Measurements from ENCODE around the gene CIITA. TPM values are rescaled to one million over a fixed set of nuclear protein-coding genes. Genes with fewer than 3 reads are reported as not detected.
"Not testable (repeated sequence)": the region's sequence is repeated elsewhere in the genome, so short reads cannot be mapped to it uniquely, and the experiment has no call there.

Gene CIITA
- total RNA-seq, 2 experiments from 2014 or later = 0.12 to 0.29 TPM

- H3K9me3 Mint-ChIP-seq = peaks cover 2% of the 10 kb centered on the region
- H3K36me3 Mint-ChIP-seq (ENCODE audit: low read depth) = peaks cover 4% of the 10 kb centered on the region
- no peak overlapping the region for H3K27ac Mint-ChIP-seq
- H3K4me1 Mint-ChIP-seq (ENCODE audit: low read depth) = peaks cover 6% of the 10 kb centered on the region
- DNase-seq = no peak
- no peak overlapping the region for H3K4me3 Mint-ChIP-seq
- CTCF ChIA-PET = no interaction called here
- H3K27me3 Mint-ChIP-seq (ENCODE audit: low read depth) = no peaks in the 10 kb centered on the region
- intact Hi-C loops (cut with micrococcal nuclease) = no loop called here
Measured at GRCh38 chr16:10920726-10921427, 43.9 kb downstream of the CIITA start.

GRCh38 chr16:10921536-10922327 lies 44.7 kb downstream of the CIITA start:
- intact Hi-C loops (cut with micrococcal nuclease) = no loop called here
- no peak overlapping the region for H3K27ac Mint-ChIP-seq

GRCh38 chr16:10922328-10923145 lies 45.5 kb downstream of the CIITA start:
- H3K4me1 Mint-ChIP-seq (ENCODE audit: low read depth) = no peaks in the 10 kb centered on the region
- H3K4me3 Mint-ChIP-seq = no peak overlapping the region
- CTCF ChIA-PET = interaction anchor here (0.5 kb wide), 1 partner anchor 191 kb away, joined by 3 read pairs; no protein-coding TSS in a partner anchor
- H3K36me3 Mint-ChIP-seq (ENCODE audit: low read depth) = peaks cover 14% of the 10 kb centered on the region
- no peak for DNase-seq
- H3K27me3 Mint-ChIP-seq (ENCODE audit: low read depth) = no peaks in the 10 kb centered on the region
- no peak overlapping the region for H3K27ac Mint-ChIP-seq
- intact Hi-C loops (cut with micrococcal nuclease) = no loop called here
- H3K9me3 Mint-ChIP-seq = peaks cover 2% of the 10 kb centered on the region

More at GRCh38 chr16:10921536-10922327, 44.7 kb downstream of the CIITA start:
- DNase-seq = no peak
- Mint-ChIP-seq H3K4me3 (no peak overlapping the region), H3K4me1 (ENCODE audit: low read depth) (no peaks in the 10 kb centered on the region), H3K9me3 (peaks cover 2% of the 10 kb centered on the region), H3K36me3 (ENCODE audit: low read depth) (peaks cover 9% of the 10 kb centered on the region), H3K27me3 (ENCODE audit: low read depth) (no peaks in the 10 kb centered on the region)
- CTCF ChIA-PET = interaction anchor here (0.6 kb wide), 1 partner anchor 408 kb away, joined by 3 read pairs; no protein-coding TSS in a partner anchor

- Mint-ChIP-seq H3K9me3 (peaks cover 2% of the 10 kb centered on the region), H3K4me1 (ENCODE audit: low read depth) (no peaks in the 10 kb centered on the region), H3K36me3 (ENCODE audit: low read depth) (peaks cover 19% of the 10 kb centered on the region), H3K27me3 (ENCODE audit: low read depth) (no peaks in the 10 kb centered on the region), H3K4me3 (no peak overlapping the region), H3K27ac (no peak overlapping the region)
- DNase-seq = no peak
- CTCF ChIA-PET = no interaction called here
- intact Hi-C loops (cut with micrococcal nuclease) = no loop called here
Measured at GRCh38 chr16:10923146-10923649, 46.2 kb downstream of the CIITA start.

- H3K9me3 Mint-ChIP-seq = peaks cover 2% of the 10 kb centered on the region
- H3K36me3 Mint-ChIP-seq (ENCODE audit: low read depth) = peaks cover 21% of the 10 kb centered on the region
- H3K4me1 Mint-ChIP-seq (ENCODE audit: low read depth) = no peaks in the 10 kb centered on the region
- DNase-seq = no peak
- intact Hi-C loops (cut with micrococcal nuclease) = no loop called here
- H3K27ac Mint-ChIP-seq = no peak overlapping the region
- CTCF ChIA-PET = no interaction called here
- no peaks in the 10 kb centered on the region for H3K27me3 Mint-ChIP-seq (ENCODE audit: low read depth)
- no peak overlapping the region for H3K4me3 Mint-ChIP-seq
Measured at GRCh38 chr16:10923650-10924214, 46.7 kb downstream of the CIITA start.

GRCh38 chr16:10925285-10925684 lies 48.3 kb downstream of the CIITA start:
- H3K4me1 Mint-ChIP-seq (ENCODE audit: low read depth); H3K4me3 Mint-ChIP-seq; intact Hi-C loops (cut with micrococcal nuclease); H3K9me3 Mint-ChIP-seq; DNase-seq; H3K27ac Mint-ChIP-seq; H3K27me3 Mint-ChIP-seq (ENCODE audit: low read depth): not testable (repeated sequence)
- CTCF ChIA-PET = interaction anchor here (1.3 kb wide), 1 partner anchor 14 kb away, joined by 4 read pairs; no protein-coding TSS in a partner anchor
- peaks cover 24% of the 10 kb centered on the region for H3K36me3 Mint-ChIP-seq (ENCODE audit: low read depth)

GRCh38 chr16:10926094-10926493 lies 49.1 kb downstream of the CIITA start:
- Mint-ChIP-seq H3K4me3 (no peak overlapping the region), H3K27ac (no peak overlapping the region)
- intact Hi-C loops (cut with micrococcal nuclease) = no loop called here

GRCh38 chr16:10926867-10927266 lies 49.9 kb downstream of the CIITA start:
- H3K27me3 Mint-ChIP-seq (ENCODE audit: low read depth) = no peaks in the 10 kb centered on the region
- intact Hi-C loops (cut with micrococcal nuclease) = no loop called here
- peaks cover 2% of the 10 kb centered on the region for H3K4me1 Mint-ChIP-seq (ENCODE audit: low read depth)
- peaks cover 2% of the 10 kb centered on the region for H3K9me3 Mint-ChIP-seq
- H3K4me3 Mint-ChIP-seq = no peak overlapping the region
- CTCF ChIA-PET = interaction anchor here (0.6 to 1.8 kb wide), 4 partner anchors 8 to 183 kb away, joined by 3 to 5 read pairs (median 4); no protein-coding TSS in a partner anchor
- H3K36me3 Mint-ChIP-seq (ENCODE audit: low read depth) = peaks cover 26% of the 10 kb centered on the region
- no peak overlapping the region for H3K27ac Mint-ChIP-seq
- no peak for DNase-seq

More at GRCh38 chr16:10926094-10926493, 49.1 kb downstream of the CIITA start:
- no peak for DNase-seq
- CTCF ChIA-PET = interaction anchor here (0.6 to 1.8 kb wide), 3 partner anchors 9 to 297 kb away, joined by 4 to 5 read pairs (median 4); no protein-coding TSS in a partner anchor
- H3K9me3 Mint-ChIP-seq = peaks cover 2% of the 10 kb centered on the region
- H3K27me3 Mint-ChIP-seq (ENCODE audit: low read depth) = no peaks in the 10 kb centered on the region
- H3K36me3 Mint-ChIP-seq (ENCODE audit: low read depth) = peaks cover 24% of the 10 kb centered on the region
- H3K4me1 Mint-ChIP-seq (ENCODE audit: low read depth) = no peaks in the 10 kb centered on the region

- peaks cover 26% of the 10 kb centered on the region for H3K36me3 Mint-ChIP-seq (ENCODE audit: low read depth)
- no peak overlapping the region for H3K27ac Mint-ChIP-seq
- no peaks in the 10 kb centered on the region for H3K27me3 Mint-ChIP-seq (ENCODE audit: low read depth)
- DNase-seq = no peak
- H3K9me3 Mint-ChIP-seq = peaks cover 2% of the 10 kb centered on the region
- no peak overlapping the region for H3K4me3 Mint-ChIP-seq
- CTCF ChIA-PET = interaction anchor here (1.2 to 1.8 kb wide), 2 partner anchors 9 to 10 kb away, joined by 4 to 5 read pairs; no protein-coding TSS in a partner anchor
- peaks cover 2% of the 10 kb centered on the region for H3K4me1 Mint-ChIP-seq (ENCODE audit: low read depth)
- intact Hi-C loops (cut with micrococcal nuclease) = no loop called here
Measured at GRCh38 chr16:10927497-10928112, 50.6 kb downstream of the CIITA start.

- H3K36me3 Mint-ChIP-seq (ENCODE audit: low read depth) = peaks cover 31% of the 10 kb centered on the region
Measured at GRCh38 chr16:10929097-10929496, 52.1 kb downstream of the CIITA start.

More at GRCh38 chr16:10929097-10929496, 52.1 kb downstream of the CIITA start:
- H3K27me3 Mint-ChIP-seq (ENCODE audit: low read depth); H3K27ac Mint-ChIP-seq; intact Hi-C loops (cut with micrococcal nuclease); H3K9me3 Mint-ChIP-seq; DNase-seq; H3K4me1 Mint-ChIP-seq (ENCODE audit: low read depth); H3K4me3 Mint-ChIP-seq: not testable (repeated sequence)
- CTCF ChIA-PET = interaction anchor here (1.0 kb wide), 1 partner anchor 8 kb away, joined by 4 read pairs; no protein-coding TSS in a partner anchor
